GM13976 (cell line): Measurements from ENCODE around the gene CDK17.

ENCODE experiments used
- DNase-seq: peaks from one replicate; pipeline ENCODE4 v3.0.0; 2012; ENCODE audit warnings: low spot score
- in situ Hi-C: fragments of 300-500 bp; cut with MboI; formaldehyde crosslinking; loops from one replicate; pipeline ENCODE4 v1.12.0; 2022; ENCODE audit warnings: low sequenced_read_pairs, mixed read lengths, inconsistent platforms; ENCODE audit not compliant: unreplicated experiment
- TF ChIP-seq, protein P1 (sequence below): IDR thresholded peaks from 2 replicates; pipeline ENCODE4 v1.5.1; 2012; ENCODE audit warnings: borderline replicate concordance, mild to moderate bottlenecking; ENCODE audit not compliant: insufficient read depth; ENCODE audit errors: extremely low read depth, missing control alignments, control extremely low read depth

Gene CDK17

DNA sequence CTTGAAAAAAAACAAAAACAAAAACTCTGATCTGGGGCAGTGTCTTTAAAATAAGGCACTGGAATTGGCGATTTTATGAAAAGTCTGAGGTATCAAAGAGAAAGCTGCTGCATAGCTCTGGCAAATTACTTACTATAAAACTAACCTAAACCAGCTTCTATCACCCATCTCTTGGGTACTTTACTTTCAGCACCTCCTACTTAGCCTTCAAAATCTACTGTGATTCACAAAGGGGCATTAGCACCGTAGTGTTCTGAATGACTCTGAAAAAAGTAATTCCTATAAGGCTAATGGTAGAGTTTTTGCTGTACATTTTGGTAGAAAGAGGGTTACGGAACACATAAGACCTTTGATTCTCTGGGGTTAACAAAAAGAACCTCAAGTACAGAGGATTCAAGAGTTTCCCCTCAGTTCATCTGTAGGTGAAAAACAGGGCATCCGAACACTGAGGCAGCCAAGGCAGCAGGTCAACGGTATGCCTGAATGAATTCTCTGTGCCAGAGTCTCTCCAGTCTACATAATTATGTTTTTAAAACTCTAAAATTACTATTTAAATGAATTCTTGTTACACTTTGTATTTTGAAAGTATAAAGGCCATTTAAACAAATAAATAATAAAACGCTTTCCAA, 104.6 kb downstream of the CDK17 start:
- TF ChIP-seq, protein P1, sequence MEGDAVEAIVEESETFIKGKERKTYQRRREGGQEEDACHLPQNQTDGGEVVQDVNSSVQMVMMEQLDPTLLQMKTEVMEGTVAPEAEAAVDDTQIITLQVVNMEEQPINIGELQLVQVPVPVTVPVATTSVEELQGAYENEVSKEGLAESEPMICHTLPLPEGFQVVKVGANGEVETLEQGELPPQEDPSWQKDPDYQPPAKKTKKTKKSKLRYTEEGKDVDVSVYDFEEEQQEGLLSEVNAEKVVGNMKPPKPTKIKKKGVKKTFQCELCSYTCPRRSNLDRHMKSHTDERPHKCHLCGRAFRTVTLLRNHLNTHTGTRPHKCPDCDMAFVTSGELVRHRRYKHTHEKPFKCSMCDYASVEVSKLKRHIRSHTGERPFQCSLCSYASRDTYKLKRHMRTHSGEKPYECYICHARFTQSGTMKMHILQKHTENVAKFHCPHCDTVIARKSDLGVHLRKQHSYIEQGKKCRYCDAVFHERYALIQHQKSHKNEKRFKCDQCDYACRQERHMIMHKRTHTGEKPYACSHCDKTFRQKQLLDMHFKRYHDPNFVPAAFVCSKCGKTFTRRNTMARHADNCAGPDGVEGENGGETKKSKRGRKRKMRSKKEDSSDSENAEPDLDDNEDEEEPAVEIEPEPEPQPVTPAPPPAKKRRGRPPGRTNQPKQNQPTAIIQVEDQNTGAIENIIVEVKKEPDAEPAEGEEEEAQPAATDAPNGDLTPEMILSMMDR, result no peak
- DNase-seq, result no peak

DNA sequence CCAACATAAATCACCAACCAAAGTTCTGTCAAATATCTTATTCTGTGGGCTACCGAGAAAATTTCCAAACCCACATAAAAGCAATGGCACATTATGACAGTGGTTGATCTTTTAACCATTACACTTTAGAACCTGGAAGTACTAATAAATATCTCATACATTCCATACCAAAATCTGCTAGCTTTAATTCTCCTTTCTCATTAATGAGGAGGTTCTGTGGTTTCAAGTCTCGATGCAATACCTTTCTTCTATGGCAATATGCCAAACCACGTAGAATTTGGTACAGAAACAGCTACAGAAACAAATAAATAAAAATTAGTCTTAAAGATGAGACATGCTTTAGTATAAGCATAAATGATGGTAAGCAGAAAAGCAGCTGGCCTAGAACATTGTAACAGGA, 105.4 kb downstream of the CDK17 start:
- in situ Hi-C loops, result no loop called here

More for the DNA sequence above, 104.6 kb downstream of the CDK17 start:
- in situ Hi-C loops, result no loop called here

DNA sequence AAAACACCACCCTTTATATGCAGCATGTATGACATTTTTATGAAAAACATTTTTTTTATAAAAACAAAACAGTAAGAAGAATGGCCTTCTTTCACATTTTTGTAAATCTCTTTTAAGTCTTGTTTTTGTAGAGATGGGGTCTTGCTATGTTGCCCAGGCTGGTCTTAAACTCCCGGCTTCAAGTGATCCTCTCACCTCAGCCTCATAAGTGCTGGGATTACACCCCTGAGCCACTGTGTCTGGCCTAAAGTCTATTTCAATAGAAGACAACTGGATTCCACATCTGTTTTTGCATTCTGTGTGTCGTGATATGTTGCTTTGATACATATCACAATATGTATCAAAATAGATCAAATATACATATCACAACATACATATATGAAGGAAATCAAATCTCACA, 107.1 kb downstream of the CDK17 start:
- TF ChIP-seq, protein P1, result no peak
- no peak for DNase-seq
- in situ Hi-C loops, result no loop called here

More for the DNA sequence above, 105.4 kb downstream of the CDK17 start:
- no peak for DNase-seq
- TF ChIP-seq, protein P1, result no peak

DNA sequence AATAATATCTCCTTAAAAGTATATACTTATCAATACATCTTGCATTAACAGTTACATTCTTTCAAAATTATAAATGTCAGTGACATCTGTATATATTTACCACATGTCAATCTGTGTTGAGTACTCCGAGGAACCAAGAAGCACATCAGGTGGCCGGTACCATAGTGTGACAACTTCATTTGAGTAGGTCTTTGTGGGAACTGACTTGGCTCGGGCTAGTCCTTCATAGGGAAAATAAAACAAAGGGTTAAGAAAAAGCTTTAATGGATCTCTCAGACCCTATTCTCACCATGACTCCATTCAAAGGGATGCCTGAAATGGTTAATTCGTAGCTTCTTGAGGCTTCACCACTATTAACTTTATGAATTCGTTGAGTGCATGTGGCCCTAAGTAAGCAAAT, 111.2 kb downstream of the CDK17 start:
- TF ChIP-seq, protein P1, result no peak
- in situ Hi-C loops, result no loop called here
- DNase-seq, result no peak

DNA sequence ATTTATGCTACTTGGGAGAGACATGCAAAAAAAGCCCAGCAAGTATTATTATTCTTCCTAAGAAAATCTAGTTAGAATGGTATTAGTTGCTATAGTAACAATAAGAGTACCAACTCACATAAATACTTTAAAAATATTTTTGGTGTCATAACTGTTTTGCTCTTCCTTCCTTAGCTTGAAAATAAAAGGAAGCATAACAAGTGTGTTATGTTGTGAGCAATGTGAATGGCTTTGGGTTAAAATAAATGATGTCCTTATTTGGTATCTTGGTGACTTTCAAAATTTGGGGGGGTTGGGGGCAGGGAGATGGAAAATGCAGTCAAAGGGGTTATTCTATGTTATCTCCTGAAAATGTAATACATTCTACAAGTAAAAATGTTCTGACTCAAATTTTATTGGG, 115.1 kb downstream of the CDK17 start:
- no peak for DNase-seq
- in situ Hi-C loops, result no loop called here
- TF ChIP-seq, protein P1, result no peak

DNA sequence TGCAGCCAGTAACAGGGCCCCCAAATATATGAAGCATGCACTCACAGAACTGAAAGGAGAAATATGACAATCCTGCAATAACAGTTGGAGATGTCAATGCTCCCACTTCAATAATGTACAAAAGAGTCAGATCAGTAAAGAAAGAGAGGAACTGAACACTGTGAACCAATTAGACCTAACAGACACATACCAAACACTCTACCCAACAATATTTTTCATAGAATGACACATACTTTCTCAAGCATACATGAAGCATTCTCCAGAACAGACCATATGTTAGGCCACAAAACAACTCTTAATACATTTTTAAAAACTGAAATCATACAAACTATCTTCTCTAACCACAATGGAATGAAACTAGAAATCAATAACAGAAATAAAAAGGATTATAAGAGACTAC, 125.9 kb downstream of the CDK17 start:
- in situ Hi-C loops, result no loop called here
- TF ChIP-seq, protein P1, result no peak
- DNase-seq, result no peak
